ENCODE measurements around the gene MAJIN. TPM values are rescaled to one million over a fixed set of nuclear protein-coding genes. Genes with fewer than 3 reads are reported as not detected.

MAJIN gene
- total RNA-seq, 4 donors from 2014 or later = not detected

DNA sequence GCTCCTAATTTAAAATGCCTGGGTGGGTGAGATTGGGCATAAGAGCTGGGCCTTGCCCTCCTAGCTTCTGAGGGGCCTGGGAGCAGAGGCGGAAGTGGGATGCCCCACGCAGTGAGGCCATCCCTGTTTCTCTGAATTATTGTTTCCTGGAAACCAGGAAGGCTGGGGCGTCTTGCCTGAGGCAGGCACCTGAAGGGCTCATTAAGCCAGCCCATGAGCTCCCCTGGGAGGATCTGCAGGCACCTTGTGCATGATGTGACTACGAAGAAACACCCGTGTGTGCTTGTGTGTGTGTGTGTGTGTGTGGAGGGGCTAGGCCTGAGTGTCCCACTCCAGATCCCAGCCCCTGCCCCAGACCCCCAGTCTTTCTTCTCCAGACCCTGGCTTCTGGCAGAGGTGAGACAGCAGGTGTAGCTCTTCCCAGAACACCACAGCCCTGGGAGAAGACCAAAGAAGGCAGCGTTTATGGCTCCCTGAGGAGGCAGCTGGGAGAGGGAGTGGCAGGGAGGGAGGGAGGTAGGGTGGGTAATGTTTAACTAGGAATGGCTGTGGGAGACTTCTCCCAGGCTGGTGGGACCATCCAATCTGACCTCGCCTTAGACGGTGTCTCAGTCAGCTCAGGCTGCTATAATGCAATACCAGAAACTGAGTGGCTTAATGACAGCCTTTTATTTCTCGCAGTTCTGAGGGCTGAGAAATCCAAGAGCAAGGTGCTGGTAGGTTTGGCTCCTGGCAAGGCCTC is 27.0 kb upstream of the MAJIN start:
- TF ChIP-seq, protein P1, sequence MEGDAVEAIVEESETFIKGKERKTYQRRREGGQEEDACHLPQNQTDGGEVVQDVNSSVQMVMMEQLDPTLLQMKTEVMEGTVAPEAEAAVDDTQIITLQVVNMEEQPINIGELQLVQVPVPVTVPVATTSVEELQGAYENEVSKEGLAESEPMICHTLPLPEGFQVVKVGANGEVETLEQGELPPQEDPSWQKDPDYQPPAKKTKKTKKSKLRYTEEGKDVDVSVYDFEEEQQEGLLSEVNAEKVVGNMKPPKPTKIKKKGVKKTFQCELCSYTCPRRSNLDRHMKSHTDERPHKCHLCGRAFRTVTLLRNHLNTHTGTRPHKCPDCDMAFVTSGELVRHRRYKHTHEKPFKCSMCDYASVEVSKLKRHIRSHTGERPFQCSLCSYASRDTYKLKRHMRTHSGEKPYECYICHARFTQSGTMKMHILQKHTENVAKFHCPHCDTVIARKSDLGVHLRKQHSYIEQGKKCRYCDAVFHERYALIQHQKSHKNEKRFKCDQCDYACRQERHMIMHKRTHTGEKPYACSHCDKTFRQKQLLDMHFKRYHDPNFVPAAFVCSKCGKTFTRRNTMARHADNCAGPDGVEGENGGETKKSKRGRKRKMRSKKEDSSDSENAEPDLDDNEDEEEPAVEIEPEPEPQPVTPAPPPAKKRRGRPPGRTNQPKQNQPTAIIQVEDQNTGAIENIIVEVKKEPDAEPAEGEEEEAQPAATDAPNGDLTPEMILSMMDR (IDR thresholded peaks at IDR 0.05; ENCODE audit: low read depth) = no peak

DNA sequence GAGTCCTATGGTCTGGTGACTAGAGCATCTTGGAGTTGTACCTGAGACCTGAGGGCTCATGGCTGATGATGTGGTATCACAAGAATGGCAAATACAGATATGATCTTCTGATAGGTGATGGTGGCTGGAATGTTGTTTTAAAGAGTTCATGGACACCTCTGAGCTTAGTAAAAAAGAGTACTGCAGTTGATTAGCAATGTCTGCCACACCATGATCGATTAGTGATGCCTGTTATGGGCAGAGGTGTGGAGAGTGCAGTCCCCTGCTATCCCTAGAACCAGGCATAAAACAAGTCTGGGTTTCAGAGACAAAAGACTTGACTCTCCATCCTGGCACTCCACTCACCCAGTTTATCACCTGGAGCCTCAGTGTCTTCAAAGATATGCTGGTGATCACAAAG is 26.2 kb upstream of the MAJIN start:
- TF ChIP-seq, protein P1 (IDR thresholded peaks at IDR 0.05; ENCODE audit: low read depth) = no peak

DNA sequence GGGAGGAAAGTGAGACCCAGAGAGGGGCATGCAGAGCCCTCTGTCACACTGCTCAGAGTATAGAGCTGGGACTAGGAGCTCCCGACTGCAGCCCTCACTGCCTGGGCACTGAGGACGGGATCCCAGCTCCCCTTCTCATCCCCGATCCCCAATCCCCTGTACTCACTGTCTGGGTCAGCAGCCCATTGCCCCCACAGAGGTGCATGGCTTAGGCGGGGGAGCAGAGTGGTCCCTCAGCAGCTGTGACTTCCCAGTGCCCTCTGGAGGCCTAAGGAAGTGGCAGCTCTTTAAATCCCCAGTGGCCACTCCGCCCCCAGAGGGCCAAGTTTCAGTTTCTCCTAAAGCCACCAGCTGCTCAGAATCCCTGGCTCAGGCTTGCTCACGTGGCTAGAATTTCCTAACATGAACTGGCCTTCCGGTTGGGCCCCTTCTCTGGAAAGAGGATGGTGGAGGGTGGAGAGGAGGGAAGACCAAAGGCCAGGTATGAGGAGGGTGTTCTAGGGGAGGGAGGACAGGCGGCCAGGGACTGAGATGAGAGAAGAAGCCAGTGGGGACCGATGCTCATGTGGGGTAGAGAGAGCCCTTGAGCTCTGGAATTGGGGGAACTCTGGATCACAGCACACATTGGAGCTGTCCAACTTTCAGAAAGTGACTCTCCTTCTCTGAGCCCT is 24.9 kb upstream of the MAJIN start, which contains the start of gene BATF2:
Gene BATF2 (minus strand): TSS at position 262 of the 671 bp plus-strand sequence. CDS start 57 bp downstream, at position 205.
- TF ChIP-seq, protein P1 (IDR thresholded peaks at IDR 0.05; ENCODE audit: low read depth) = no peak

DNA sequence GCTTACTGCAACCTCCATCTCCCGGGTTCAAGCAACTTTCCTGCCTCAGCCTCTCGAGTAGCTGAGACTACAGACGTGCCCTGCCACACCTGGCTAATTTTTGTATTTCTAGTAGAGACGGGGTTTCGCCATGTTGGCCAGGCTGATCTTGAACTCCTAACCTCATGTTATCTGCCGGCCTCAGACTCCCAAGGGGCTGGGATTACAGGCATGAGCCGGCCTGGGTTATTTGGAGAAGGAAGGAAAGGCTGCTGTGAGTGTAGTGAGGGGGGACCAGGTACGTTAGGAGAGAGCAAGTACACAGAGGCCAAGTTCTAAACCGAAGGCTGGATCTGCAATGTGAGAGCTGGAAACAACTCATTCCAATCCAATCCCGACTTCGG is 24.4 kb upstream of the MAJIN start:
- TF ChIP-seq, protein P1 (IDR thresholded peaks at IDR 0.05; ENCODE audit: low read depth) = no peak

DNA sequence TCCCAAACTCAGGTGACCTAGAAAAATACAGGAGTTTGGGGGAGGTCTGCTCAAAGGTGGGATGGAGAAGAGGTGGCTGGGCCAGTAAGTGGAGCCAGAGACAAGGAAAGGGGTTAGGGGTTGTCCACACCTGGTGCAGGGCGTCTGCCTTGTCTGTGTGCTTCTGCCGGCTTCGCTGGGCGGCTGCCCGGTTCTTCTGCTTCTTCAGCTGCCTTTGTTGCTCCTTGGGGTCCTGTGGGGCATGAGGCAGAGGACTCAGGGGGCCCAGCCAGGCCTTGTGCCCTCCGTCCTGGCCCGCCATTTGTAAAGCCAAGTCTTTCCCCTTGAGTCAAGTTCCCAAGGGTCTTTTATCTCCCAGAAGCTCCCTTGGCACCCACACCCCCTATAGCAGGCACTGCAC is 22.4 kb upstream of the MAJIN start:
- TF ChIP-seq, protein P1 (IDR thresholded peaks at IDR 0.05; ENCODE audit: low read depth) = no peak

DNA sequence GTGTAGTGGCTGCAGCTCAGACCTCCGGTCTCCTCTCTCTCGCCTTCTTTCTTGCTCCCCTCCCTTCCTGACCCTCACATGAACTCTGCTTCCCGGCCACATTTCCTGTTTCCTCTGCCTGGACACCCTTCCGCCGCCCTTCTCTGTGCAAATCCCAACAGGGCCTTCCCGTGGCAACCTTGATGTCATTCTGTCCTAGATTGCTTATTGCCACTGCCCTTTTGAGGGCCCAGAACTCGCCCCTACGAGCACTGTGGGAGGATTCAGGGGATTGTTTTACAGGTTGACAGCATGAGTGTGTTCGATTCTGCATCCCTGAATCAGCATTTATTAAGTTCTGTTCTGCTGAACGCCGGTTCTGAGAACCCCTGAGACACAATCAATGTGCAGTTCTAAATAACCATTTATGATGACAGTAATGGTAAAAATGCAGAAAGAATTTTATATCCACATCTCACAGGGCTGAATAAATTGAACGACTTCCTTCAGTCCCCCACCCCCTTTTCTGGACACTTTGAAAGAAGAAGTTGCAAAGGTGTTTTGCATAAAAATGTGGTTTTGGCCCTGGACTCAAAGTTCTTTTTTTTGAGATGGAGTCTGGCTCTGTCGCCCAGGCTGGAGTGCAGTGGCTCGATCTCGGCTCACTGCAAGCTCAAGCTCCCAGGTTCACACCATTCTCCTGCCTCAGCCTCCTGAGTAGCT is 18.5 kb upstream of the MAJIN start:
- TF ChIP-seq, protein P1 (IDR thresholded peaks at IDR 0.05; ENCODE audit: low read depth) = no peak

DNA sequence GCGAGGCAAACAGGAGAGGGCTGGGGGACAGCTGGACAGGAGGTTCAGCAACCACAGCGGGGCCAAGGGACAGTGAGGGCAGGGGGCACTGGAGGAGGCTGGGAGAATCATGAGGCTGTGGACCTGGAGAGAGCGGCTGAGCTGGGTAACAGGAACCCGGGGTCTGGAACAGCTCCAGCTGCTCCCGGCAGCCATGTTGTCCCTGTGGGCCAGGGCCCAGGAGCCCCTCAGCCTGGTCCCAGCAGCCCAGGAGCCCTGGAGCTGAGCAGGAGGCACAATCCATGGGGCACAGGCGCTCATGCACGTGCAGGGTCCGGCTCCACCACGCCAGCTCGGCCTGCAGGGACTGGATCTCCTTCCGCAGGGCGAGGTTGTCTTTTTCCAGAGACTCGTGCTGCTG is 17.5 kb upstream of the MAJIN start:
- TF ChIP-seq, protein P1 (IDR thresholded peaks at IDR 0.05; ENCODE audit: low read depth) = no peak

All from subcutaneous adipose tissue (tissue), 4 donors.